ENCODE results near the gene EIF4E1B.

The EIF4E1B gene

GRCh38 chr5:176659512-176659839 lies 29.0 kb downstream of the EIF4E1B start:
- Mint-ChIP-seq H3K9me3 (no peaks in the 10 kb centered on the region), H3K36me3 (no peaks in the 10 kb centered on the region)
- no peak for ATAC-seq

GRCh38 chr5:176659860-176660461 lies 29.5 kb downstream of the EIF4E1B start:
- Mint-ChIP-seq H3K36me3 (no peaks in the 10 kb centered on the region), H3K27ac (no peak overlapping the region), H3K4me1 (peaks cover 38% of the 10 kb centered on the region), H3K27me3 (peaks cover 29% of the 10 kb centered on the region), H3K4me3 (no peak overlapping the region), H3K9me3 (no peaks in the 10 kb centered on the region)
- no peak for ATAC-seq

More at GRCh38 chr5:176659512-176659839, 29.0 kb downstream of the EIF4E1B start:
- Mint-ChIP-seq H3K27ac (no peak overlapping the region), H3K27me3 (peaks cover 24% of the 10 kb centered on the region), H3K4me1 (peaks cover 38% of the 10 kb centered on the region), H3K4me3 (no peak overlapping the region)

GRCh38 chr5:176660530-176660859 lies 30.0 kb downstream of the EIF4E1B start:
- Mint-ChIP-seq H3K4me3 (no peak overlapping the region), H3K27ac (no peak overlapping the region), H3K9me3 (no peaks in the 10 kb centered on the region), H3K27me3 (peaks cover 34% of the 10 kb centered on the region), H3K36me3 (no peaks in the 10 kb centered on the region), H3K4me1 (peaks cover 38% of the 10 kb centered on the region)
- ATAC-seq = peak; percentile 59

GRCh38 chr5:176660860-176661641 lies 30.6 kb downstream of the EIF4E1B start:
- Mint-ChIP-seq H3K27ac (no peak overlapping the region), H3K9me3 (no peaks in the 10 kb centered on the region), H3K27me3 (peaks cover 39% of the 10 kb centered on the region), H3K4me3 (no peak overlapping the region), H3K36me3 (no peaks in the 10 kb centered on the region), H3K4me1 (peaks cover 38% of the 10 kb centered on the region)
- peak; percentile 78 for ATAC-seq

GRCh38 chr5:176661676-176662075 lies 31.2 kb downstream of the EIF4E1B start:
- Mint-ChIP-seq H3K4me3 (no peak overlapping the region), H3K27me3 (peaks cover 44% of the 10 kb centered on the region), H3K9me3 (no peaks in the 10 kb centered on the region), H3K27ac (no peak overlapping the region), H3K4me1 (peaks cover 38% of the 10 kb centered on the region), H3K36me3 (no peaks in the 10 kb centered on the region)
- ATAC-seq = no peak

GRCh38 chr5:176662371-176663333 lies 32.2 kb downstream of the EIF4E1B start:
- no peaks in the 10 kb centered on the region for H3K9me3 Mint-ChIP-seq
- H3K27ac Mint-ChIP-seq = no peak overlapping the region
- peaks cover 35% of the 10 kb centered on the region for H3K4me1 Mint-ChIP-seq
- no peaks in the 10 kb centered on the region for H3K36me3 Mint-ChIP-seq
- ATAC-seq = no peak
- H3K4me3 Mint-ChIP-seq = no peak overlapping the region
- H3K27me3 Mint-ChIP-seq = peaks cover 53% of the 10 kb centered on the region

DNA sequence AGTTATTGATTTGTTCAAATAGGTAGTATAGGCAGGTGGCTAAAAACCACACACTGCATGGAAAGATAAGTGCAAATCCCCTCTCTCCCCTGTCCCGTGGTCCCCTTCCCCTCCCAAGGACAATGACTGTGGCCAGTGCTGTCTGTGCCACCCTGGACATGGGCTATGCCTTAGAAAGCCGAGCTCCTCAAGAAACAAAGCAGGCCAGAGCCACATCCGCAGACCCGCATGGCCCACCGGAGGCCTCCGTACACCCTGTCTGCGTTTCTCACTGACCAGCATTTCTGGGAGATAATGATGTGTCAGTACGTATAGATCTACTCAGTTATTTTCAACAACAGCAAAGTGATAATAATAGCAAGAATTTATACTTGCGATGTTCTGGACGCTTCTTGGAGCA lies 33.1 kb downstream of the EIF4E1B start:
- no peaks in the 10 kb centered on the region for H3K9me3 Mint-ChIP-seq
- H3K4me1 Mint-ChIP-seq = peaks cover 26% of the 10 kb centered on the region
- ATAC-seq = no peak
- H3K27ac Mint-ChIP-seq = no peak overlapping the region
- no peak overlapping the region for H3K4me3 Mint-ChIP-seq
- H3K36me3 Mint-ChIP-seq = no peaks in the 10 kb centered on the region
- H3K27me3 Mint-ChIP-seq = peaks cover 55% of the 10 kb centered on the region

GRCh38 chr5:176664479-176664878 lies 34.0 kb downstream of the EIF4E1B start:
- Mint-ChIP-seq H3K36me3 (no peaks in the 10 kb centered on the region), H3K9me3 (no peaks in the 10 kb centered on the region), H3K27ac (no peak overlapping the region), H3K4me1 (peaks cover 17% of the 10 kb centered on the region), H3K4me3 (no peak overlapping the region), H3K27me3 (peaks cover 55% of the 10 kb centered on the region)
- ATAC-seq = no peak

DNA sequence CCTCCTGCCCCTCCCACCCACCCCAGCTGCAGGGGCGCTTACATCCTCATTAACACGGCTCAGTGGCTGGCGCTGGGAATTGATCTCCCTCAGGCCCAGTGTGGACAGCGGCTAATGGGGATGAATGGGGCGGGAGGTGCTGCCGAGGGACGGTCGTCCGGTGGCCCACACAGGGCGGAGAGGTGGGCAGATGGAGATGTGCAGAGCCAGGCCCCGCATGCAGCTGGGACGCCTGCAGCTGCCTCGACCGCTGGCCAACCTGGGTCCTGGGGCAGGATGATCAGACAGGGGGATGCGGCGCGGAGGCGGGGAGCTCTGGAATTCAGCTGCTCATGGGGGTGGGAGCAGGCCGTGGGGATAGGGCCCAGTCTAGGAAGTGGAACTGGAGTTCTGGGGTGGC lies 34.4 kb downstream of the EIF4E1B start:
- Mint-ChIP-seq H3K9me3 (no peaks in the 10 kb centered on the region), H3K4me3 (no peak overlapping the region), H3K27me3 (peaks cover 55% of the 10 kb centered on the region), H3K4me1 (peaks cover 13% of the 10 kb centered on the region), H3K36me3 (no peaks in the 10 kb centered on the region), H3K27ac (no peak overlapping the region)
- no peak for ATAC-seq

DNA sequence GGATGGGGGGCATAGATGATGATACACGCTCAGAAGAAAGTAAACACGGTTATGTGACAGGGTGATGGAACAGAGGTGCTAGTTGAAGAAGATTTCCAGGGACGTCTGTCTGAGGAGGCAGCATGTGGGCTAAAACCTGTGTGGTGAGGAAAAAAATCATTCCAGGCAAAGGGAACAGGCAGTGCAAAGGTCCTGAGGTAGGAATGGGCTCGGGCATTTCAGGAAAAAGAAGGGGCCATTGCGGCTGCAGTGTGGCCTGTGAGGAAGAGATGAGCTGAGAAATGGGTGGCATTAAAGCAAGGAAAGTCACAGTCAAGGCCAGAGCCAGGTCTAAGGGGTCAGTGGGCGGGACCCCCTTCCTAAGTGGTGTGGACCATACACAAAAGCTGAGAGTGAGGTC lies 35.0 kb downstream of the EIF4E1B start:
- H3K27me3 Mint-ChIP-seq = peaks cover 59% of the 10 kb centered on the region
- ATAC-seq = no peak
- H3K4me1 Mint-ChIP-seq = peaks cover 7% of the 10 kb centered on the region
- no peaks in the 10 kb centered on the region for H3K36me3 Mint-ChIP-seq
- no peak overlapping the region for H3K27ac Mint-ChIP-seq
- no peaks in the 10 kb centered on the region for H3K9me3 Mint-ChIP-seq
- no peak overlapping the region for H3K4me3 Mint-ChIP-seq

DNA sequence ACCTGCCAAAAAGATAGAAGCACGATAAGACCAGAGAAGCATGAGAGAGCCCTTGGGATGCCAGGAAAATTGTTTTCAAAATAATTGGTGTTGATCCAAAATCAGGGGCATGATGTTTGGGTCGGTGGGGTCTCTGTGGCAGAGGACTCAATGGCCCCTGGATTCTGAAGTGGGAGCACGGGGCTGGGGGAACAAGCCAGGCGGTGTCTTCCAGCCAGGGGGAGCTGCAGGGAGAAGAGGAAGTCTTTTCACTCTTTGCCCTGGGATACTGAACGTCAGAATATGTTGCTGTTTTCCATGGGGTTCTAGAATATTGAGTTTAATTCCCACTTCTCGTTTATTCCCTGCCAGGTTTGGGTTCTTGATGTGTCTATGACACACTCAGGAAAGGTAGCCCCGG lies 37.2 kb downstream of the EIF4E1B start:
- ATAC-seq = no peak
- Mint-ChIP-seq H3K4me3 (no peak overlapping the region), H3K36me3 (no peaks in the 10 kb centered on the region), H3K4me1 (no peaks in the 10 kb centered on the region), H3K27me3 (peaks cover 73% of the 10 kb centered on the region), H3K27ac (no peak overlapping the region), H3K9me3 (no peaks in the 10 kb centered on the region)

GRCh38 chr5:176670449-176670848 lies 40.0 kb downstream of the EIF4E1B start:
- Mint-ChIP-seq H3K4me1 (peaks cover 7% of the 10 kb centered on the region), H3K27me3 (peaks cover 67% of the 10 kb centered on the region), H3K27ac (no peak overlapping the region), H3K9me3 (no peaks in the 10 kb centered on the region), H3K36me3 (no peaks in the 10 kb centered on the region), H3K4me3 (no peak overlapping the region)
- ATAC-seq = no peak

GRCh38 chr5:176671399-176671798 lies 40.9 kb downstream of the EIF4E1B start:
- Mint-ChIP-seq H3K27ac (no peak overlapping the region), H3K27me3 (peaks cover 70% of the 10 kb centered on the region), H3K36me3 (no peaks in the 10 kb centered on the region), H3K4me1 (peaks cover 17% of the 10 kb centered on the region), H3K4me3 (no peak overlapping the region), H3K9me3 (no peaks in the 10 kb centered on the region)
- no peak for ATAC-seq

DNA sequence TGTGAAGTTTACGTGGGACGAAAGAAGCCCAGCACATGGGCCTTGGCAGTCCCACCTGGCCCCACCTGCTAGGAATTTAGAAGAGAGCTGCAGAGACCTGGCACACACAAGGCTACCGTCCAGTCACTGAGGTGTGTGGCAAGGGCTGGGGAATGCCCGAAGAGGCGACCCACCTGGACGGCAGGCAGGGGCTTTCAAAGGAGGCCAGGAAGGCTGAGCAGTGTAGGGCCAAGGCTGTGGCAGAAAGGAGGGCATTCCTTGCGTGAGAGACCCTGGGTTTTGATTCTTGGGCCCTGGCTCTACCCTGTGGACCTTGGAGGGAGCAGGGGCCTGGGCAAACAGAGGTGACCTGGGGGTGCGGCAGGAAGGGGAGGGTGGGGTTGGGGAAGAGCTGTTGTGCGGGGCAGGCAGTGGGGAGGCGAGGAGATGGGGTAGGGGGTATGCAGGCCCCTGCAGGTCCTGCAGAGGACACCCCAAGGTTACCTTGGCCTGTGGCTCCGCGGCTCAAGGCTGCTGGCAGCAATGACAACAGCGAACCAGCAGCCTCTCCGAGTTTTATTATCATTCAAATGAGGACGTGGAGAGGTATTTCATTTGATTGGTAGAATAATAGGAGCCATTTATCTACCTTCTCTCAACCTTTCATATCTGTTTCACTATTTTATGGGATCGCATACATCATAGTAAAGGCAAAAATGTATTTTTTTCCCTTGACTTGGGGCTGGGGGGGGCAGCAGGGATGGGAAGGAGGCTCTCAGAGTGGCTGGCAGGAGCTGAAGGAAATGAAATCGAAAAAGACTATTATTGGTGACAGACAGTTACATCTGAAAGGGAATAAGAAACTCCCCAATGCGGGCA lies 41.6 kb downstream of the EIF4E1B start:
- ATAC-seq = no peak
- Mint-ChIP-seq H3K4me1 (peaks cover 24% of the 10 kb centered on the region), H3K4me3 (no peak overlapping the region), H3K36me3 (no peaks in the 10 kb centered on the region), H3K27me3 (peaks cover 70% of the 10 kb centered on the region), H3K9me3 (no peaks in the 10 kb centered on the region), H3K27ac (no peak overlapping the region)

All from stimulated activated memory B cell treated with anti-CD40 and anti-IgM and Interleukin-4, amounts not matched to agents 10 μg/mL and 1 μg/mL and 100 μg/mL, for 72 hours (primary cell).